ENCODE results near the gene TGM1. TPM values are rescaled to one million over a fixed set of nuclear protein-coding genes. Genes with fewer than 3 reads are reported as not detected.

The TGM1 gene
- total RNA-seq, 4 donors from 2014 or later: 1.3 to 43.3 (median 6.3) TPM

- Histone ChIP-seq H3K27me3 (no peaks in the 10 kb centered on the region), H3K27ac (no peak overlapping the region), H3K4me3 (no peak overlapping the region), H3K9me3 (no peaks in the 10 kb centered on the region), H3K36me3 (peaks cover 0 to 64% of the 10 kb centered on the region in 2 donors), H3K4me1 (peaks cover 0 to 4% (median 0%) of the 10 kb centered on the region in 3 donors)
- WGBS, 2 donors (ENCODE audit: low coverage in 1 of 2): 100% methylated on average over 1 of the region's 3 CpGs
- no peak for ATAC-seq
- no peak for TF ChIP-seq EP300 (IDR thresholded peaks at IDR 0.05)
- TF ChIP-seq POLR2A (IDR thresholded peaks at IDR 0.05): no peak
- TF ChIP-seq CTCF (IDR thresholded peaks at IDR 0.05): no peak
- no peak for TF ChIP-seq POLR2AphosphoS5 (IDR thresholded peaks at IDR 0.05)
Observed at GRCh38 chr14:24291446-24292117, 28.6 kb upstream of the TGM1 start.

DNA sequence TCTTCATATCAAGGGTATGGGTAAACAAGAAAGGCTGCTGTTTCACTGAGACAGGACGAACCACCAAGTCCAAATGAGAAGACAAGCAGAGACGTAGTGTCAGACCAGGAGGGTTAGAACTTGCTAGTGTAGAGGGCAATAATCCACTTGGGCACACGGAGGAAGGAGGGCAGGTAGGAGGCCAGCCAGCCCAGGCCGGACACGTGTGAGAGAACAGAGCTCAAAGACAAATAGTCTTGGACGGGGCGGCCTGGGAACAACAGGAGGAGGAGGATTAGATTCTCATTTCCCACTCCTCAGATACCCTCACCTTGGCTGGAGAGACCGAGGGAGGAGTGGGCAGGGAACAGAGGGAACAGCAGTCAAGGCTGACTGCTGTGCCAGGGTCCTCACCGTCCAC is 27.8 kb upstream of the TGM1 start:
- TF ChIP-seq EP300 (IDR thresholded peaks at IDR 0.05) (no peak), POLR2A (IDR thresholded peaks at IDR 0.05) (no peak), CTCF (IDR thresholded peaks at IDR 0.05) (no peak), POLR2AphosphoS5 (IDR thresholded peaks at IDR 0.05) (no peak)

DNA sequence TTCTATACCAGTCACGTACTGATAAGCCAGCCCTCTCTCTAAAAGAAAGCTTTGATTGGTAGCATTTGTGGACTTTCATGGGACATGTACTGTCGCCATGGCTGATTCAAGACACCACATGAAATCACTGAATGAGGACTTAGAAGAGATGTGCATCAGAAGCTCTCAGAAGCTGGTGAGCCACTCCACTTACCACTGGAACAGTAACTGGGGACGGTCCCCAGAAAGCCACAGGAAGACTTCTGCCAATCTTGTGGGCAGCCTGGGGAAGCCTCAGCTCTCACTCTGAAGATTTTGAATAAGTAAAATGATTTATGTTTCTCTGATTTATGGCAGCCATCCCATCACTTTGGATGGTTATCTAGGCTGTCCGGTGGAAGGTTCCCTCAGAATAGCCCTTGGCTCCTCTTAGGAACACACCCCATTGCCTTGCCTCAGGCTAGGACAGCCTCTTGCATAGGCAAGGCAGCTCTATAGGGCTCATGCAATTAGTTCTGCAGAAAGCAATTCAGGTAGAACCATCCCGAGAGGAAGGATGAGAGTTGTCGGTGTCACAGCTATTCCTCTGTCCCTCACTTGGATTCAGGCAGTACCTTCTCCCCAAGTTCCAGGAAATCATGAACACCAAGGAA is 26.8 kb upstream of the TGM1 start:
- no peak for ATAC-seq
- no peak for TF ChIP-seq POLR2AphosphoS5 (IDR thresholded peaks at IDR 0.05)
- no peak for TF ChIP-seq CTCF (IDR thresholded peaks at IDR 0.05)
- no peak for TF ChIP-seq POLR2A (IDR thresholded peaks at IDR 0.05)
- no peak for TF ChIP-seq EP300 (IDR thresholded peaks at IDR 0.05)
- 87 to 91% methylated on average over 4 of the region's 6 CpGs for WGBS, 2 donors (ENCODE audit: low coverage in 1 of 2)
- Histone ChIP-seq H3K9me3 (no peaks in the 10 kb centered on the region), H3K27me3 (no peaks in the 10 kb centered on the region), H3K36me3 (peaks cover 0 to 48% of the 10 kb centered on the region in 2 donors), H3K4me1 (no peaks in the 10 kb centered on the region), H3K4me3 (no peak overlapping the region), H3K27ac (no peak overlapping the region)

More for the DNA sequence above, 27.8 kb upstream of the TGM1 start:
- no peaks in the 10 kb centered on the region for H3K4me1 ChIP-seq
- no peak overlapping the region for H3K4me3 ChIP-seq
- H3K27me3 ChIP-seq: no peaks in the 10 kb centered on the region
- H3K36me3 ChIP-seq: peaks cover 0 to 57% of the 10 kb centered on the region in 2 donors
- H3K27ac ChIP-seq: no peak overlapping the region
- ATAC-seq: no peak
- 54 to 73% methylated on average over 6 to 9 of the region's 9 CpGs for WGBS, 2 donors (ENCODE audit: low coverage in 1 of 2)
- no peaks in the 10 kb centered on the region for H3K9me3 ChIP-seq

DNA sequence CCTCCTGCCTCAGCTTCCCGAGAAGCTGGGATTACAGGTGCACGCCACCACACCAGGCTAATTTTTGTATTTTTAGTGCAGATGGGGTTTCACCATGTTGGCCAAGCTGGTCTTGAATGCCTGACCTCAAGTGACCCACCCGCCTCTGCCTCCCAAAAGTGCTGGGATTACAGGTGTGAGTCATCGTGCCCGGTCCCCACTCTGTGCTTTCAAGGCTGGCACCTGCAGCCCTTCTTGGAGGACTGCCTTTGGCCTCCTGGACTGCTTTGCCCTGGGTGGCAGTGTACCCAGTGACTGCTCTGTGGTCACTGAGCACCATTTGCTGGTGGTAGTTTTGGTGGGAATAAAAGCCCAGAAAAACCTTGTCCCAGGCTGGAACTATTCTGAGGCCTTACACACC is 24.0 kb upstream of the TGM1 start:
- TF ChIP-seq CTCF (IDR thresholded peaks at IDR 0.05): no peak
- no peak for TF ChIP-seq POLR2A (IDR thresholded peaks at IDR 0.05)
- TF ChIP-seq EP300 (IDR thresholded peaks at IDR 0.05): no peak
- TF ChIP-seq POLR2AphosphoS5 (IDR thresholded peaks at IDR 0.05): no peak
- H3K4me1 ChIP-seq: no peaks in the 10 kb centered on the region
- no peak for ATAC-seq
- no peak overlapping the region for H3K27ac ChIP-seq
- 90 to 100% methylated on average over 2 of the region's 5 CpGs for WGBS, 2 donors (ENCODE audit: low coverage in 1 of 2)
- no peaks in the 10 kb centered on the region for H3K9me3 ChIP-seq
- H3K36me3 ChIP-seq: peaks cover 0 to 29% of the 10 kb centered on the region in 2 donors
- no peaks in the 10 kb centered on the region for H3K27me3 ChIP-seq
- no peak overlapping the region for H3K4me3 ChIP-seq

- ATAC-seq: no peak
- Histone ChIP-seq H3K27ac (no peak overlapping the region), H3K4me3 (no peak overlapping the region), H3K9me3 (no peaks in the 10 kb centered on the region), H3K36me3 (peaks cover 0 to 12% of the 10 kb centered on the region in 2 donors), H3K4me1 (no peaks in the 10 kb centered on the region), H3K27me3 (no peaks in the 10 kb centered on the region)
- no peak for TF ChIP-seq CTCF (IDR thresholded peaks at IDR 0.05)
- no peak for TF ChIP-seq POLR2AphosphoS5 (IDR thresholded peaks at IDR 0.05)
- no peak for TF ChIP-seq POLR2A (IDR thresholded peaks at IDR 0.05)
- TF ChIP-seq EP300 (IDR thresholded peaks at IDR 0.05): no peak
- 73% methylated on average over 2 of the region's 4 CpGs; no CpG with 5 or more reads in 1 of the 2 donors for WGBS, 2 donors (ENCODE audit: low coverage in 1 of 2)
Observed at GRCh38 chr14:24285351-24285750, 22.4 kb upstream of the TGM1 start.

Data from gastroesophageal sphincter (tissue), 4 donors.